Activated CD4-positive, CD25-positive, alpha-beta regulatory T cell treated with anti-CD3 and anti-CD28 coated beads, Interleukin-2, amount 50 U/mL, for 72 hours (primary cell): Measurements from ENCODE around the gene SPINT2.
"Not testable (repeated sequence)": the region's sequence is repeated elsewhere in the genome, so short reads cannot be mapped to it uniquely, and the experiment has no call there.

Experiments used
- DNase-seq: peaks from one replicate; pipeline ENCODE4 v3.0.0; 2021

Gene SPINT2

GRCh38 chr19:38243279-38243673 is 21.1 kb upstream of the SPINT2 start:
- DNase-seq, result no peak

DNA sequence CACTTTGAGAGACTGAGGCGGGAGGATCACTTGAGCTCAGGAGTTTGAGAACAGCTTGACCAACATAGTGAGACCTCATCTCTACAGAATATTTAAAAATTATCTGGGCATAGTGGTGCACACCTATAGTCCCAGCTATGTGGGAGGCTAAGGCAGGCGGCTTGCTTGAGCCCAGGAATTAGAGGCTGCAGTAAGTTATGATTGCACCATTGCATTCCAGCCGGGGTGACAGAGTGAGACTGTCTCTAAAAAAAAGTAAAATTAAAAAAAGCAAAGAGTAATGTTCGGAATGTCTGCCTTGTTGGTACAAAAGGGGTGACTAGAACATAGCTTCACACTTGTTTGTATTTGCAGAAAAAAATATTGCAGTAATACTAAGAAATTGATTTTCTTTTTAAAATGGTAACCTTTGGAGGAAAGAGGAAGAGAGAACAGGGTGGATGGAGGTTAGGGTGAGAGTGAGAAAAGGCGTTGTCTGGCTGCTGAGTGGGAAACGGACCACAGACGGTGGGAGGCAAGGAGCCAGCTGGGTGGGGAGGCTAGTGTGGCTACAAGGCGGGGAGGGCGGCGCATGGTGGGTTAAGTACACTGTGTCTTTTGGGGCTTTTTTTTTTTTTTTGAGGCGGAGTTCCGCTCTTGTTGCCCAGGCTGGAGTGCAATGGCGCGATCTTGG is 18.4 kb upstream of the SPINT2 start:
- DNase-seq, result no peak

GRCh38 chr19:38247126-38247525 is 17.2 kb upstream of the SPINT2 start:
- no peak for DNase-seq

- no peak for DNase-seq
Measured at GRCh38 chr19:38247734-38248268, 16.6 kb upstream of the SPINT2 start.

DNA sequence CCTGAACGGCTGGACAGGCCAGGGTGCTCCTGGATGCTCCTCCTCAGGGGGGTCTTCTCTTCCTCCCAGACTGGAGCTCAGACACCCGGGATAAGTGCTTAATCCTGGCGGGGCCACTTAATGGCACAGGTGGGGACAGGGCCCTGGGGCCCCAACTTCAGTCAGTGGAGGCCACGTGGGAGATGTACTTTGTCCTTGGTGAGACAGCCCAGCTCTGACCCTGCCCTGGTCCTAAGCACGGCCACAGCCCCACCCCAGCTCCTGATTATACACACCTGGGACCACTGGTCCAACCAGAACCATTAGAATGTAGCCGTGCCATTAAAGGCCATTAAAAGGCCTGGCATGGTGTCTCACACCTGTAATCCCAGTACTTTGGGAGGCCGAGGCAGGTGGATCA is 16.0 kb upstream of the SPINT2 start:
- no peak for DNase-seq

DNA sequence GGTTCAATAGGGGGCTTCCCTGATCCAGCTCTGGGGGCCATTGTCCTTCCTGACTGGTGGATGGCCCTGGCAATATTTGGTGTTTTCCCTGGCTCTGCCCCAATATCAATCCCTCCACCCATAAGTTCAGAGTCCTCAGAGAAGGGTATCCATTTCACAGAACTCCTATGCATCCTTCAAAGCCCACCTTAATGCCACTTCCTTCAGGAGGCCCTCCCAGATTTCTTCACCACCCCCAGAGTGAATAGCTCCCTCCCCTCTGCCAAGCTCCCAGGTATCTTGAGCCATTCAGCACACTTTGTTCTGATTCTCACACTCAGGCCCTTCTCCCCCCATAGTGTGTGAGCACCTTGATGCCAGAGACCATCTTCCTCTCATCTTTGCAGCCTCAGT is 13.9 kb upstream of the SPINT2 start:
- DNase-seq, result no peak

GRCh38 chr19:38250821-38251563 is 13.4 kb upstream of the SPINT2 start:
- DNase-seq, result no peak

- DNase-seq, result no peak
Measured at GRCh38 chr19:38251564-38252051, 12.8 kb upstream of the SPINT2 start.

DNA sequence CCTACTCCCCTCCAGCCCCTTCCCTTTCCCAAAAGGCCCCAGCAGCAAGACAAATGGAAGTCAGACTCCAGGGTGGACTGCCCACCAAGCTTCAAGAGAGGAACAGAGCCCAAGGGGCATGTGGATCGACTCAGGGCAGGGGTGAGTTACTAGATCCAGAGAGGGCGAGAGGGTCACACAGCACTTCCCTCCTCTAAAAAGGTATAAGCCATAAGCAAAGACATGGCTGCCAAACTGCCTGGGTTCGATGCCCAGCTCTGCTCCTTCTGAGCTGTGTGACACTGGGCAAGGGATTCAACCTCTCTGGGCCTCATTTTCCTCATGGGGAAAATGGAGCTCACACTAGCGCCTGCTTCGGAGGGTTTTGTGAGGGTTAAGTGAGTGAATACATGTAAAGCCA is 12.0 kb upstream of the SPINT2 start:
- no peak for DNase-seq

GRCh38 chr19:38252941-38253691 is 11.3 kb upstream of the SPINT2 start:
- no peak for DNase-seq

DNA sequence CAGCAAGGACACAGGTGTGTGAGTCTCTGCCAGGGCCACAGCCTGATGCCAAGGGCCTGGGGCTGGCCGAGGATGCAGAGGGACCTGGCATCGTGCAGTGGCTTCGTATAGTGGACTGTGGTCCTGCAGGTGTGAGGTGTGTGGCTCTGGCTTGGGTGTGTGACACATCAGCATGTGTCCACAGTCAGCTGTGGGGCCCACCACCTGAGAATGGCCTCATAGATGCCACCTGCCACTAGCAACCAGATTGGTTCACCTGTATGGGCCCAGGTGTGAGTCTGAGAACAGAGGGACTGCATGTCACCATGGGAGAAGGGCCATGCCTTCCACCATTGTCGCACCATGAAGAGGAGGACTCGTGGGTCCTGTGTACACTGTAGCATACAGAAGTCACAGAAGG is 10.6 kb upstream of the SPINT2 start:
- no peak for DNase-seq

DNA sequence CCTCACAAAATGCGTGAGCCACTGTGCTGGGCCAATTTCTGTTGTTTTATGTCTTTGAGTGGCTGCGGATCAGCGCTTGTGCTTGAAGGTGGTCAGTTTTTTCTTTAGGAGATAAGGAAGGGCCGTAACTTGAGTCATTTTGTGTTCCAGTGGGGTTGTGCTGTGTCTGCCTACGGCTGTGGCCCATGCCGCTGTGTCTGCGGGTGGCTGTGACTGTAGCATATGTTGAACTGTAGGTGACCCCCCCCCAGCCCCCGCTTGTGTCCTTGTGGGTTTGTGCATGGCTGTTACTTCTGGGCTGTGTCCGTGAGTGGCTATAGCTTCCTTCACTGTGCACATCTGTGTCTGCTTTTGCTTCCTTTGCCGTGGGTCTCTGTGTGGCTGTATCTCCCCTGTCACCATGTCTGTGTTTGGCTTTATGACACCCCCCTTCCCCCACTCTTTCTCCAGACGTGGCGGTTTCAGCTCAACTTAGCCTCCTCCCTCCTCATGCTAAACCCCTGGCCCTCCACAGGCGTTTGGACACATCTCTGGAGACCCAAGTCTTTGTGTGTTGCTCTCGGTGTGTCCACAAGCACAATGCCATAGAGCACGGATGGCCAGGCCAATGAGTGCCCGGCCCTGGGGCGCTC is 8.9 kb upstream of the SPINT2 start:
- DNase-seq, result no peak

DNA sequence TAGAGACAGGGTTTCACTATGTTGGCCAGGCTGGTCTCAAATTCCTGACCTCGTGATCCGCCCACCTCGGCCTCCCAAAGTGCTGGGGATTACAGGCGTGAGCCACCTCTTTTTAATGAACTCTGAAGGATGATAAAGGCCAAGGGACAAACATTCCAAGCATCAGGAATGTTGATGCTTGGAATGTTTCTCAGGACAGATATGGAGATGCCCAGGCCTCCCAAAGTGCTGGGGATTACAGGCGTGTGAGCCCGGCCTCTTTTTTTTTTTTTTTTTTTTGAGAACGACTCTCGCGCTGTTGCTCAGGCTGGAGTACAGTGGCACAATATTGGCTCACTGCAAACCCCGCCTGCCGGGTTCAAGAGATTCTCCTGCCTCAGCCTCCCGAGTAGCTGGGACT is 2.4 kb upstream of the SPINT2 start:
- not testable (repeated sequence) for DNase-seq

- DNase-seq, result no peak
Measured at GRCh38 chr19:38262585-38263268, 1.6 kb upstream of the SPINT2 start.

GRCh38 chr19:38263689-38264485 is 486 bp upstream of the SPINT2 start:
- DNase-seq, result peak; percentile 79

DNA sequence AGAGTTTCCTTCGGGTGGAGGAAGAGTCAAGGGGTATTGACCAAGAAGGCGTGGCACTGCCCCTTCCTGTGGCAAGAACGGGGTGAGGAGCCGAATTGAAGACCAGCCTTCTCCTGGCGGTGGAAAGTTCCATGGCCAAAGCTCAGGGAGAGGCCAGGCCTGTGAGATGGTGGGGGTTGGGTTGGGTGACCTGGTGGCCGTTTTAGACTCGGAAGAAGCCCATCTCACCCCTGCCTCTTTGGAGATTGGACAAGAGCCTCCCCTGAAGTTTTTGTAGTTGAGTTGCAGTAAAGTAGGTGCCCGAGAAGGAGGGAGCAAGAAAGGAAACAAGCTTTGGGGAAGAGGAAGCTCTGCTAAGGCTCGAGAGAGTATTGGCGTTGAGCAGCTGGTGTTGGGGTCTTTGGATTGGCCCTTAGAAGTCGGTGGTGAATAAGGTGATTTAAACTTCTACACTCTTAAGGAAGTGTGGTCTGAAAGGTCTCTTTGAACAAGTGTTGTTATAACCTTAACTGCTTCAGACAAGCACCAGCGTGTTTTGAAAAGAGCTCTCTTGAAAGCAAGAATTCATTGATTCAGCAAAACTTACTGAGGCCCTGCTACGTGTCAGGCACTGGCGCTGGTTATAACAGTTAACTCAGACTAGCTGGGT is 964 bp downstream of the SPINT2 start:
- DNase-seq, result no peak

DNA sequence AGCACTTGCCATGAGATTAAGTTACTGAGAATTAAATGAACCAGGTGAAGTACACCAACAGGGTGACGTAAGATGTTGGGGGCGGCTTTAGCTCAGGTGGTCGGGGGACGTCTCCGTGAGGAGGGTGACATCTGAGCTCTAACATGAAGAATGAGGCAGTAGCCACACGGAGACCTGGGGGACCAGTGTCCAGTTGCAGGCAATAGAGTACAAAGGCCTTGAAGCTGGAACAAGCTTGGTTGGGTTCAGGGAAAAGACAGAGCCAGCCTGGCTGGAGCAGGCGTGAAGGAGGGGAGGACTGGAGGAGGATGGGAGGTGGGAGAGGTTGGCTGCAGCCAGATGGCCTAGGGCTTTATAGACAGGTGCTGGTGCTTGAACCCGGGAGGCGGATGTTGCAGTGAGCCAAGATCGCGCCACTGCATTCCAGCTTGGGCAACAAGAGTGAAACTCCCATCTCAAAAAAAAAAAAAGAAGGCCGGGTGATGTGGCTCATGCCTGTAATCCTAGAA is 1.6 kb downstream of the SPINT2 start:
- DNase-seq, result no peak

GRCh38 chr19:38266981-38267597 is 2.7 kb downstream of the SPINT2 start:
- no peak for DNase-seq

GRCh38 chr19:38267761-38268483 is 3.5 kb downstream of the SPINT2 start:
- DNase-seq, result no peak

DNA sequence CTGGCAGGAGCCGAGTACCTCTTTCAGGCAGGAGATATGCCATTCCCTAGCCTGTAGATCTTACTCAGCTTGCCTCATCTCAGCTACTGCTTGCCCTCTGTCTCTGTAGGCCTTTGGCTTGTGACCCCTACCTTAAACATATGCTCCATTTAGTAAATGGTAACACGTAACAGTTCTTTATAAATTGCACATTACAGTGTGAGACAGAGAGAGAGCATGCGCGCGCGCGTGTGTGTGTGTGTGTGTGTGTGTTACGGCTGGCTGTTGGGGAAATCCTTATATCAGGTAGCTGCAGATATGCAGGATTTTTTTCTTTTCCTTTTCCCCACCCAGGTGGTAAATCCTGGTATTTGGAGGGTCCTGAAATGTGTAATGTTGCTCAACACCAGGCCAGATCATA is 4.2 kb downstream of the SPINT2 start:
- no peak for DNase-seq
